GM18502 (cell line): ENCODE measurements around the gene ADGRA3.
"Not testable (repeated sequence)": the region's sequence is repeated elsewhere in the genome, so short reads cannot be mapped to it uniquely, and the experiment has no call there.

Source experiments
- ATAC-seq: cut with Tn5 transposase; IDR thresholded peaks from one replicate; pipeline ENCODE4 v1.9.1; 2021; ENCODE audit warnings: mild to moderate bottlenecking; ENCODE audit not compliant: unreplicated experiment, poor library complexity

The ADGRA3 gene

DNA sequence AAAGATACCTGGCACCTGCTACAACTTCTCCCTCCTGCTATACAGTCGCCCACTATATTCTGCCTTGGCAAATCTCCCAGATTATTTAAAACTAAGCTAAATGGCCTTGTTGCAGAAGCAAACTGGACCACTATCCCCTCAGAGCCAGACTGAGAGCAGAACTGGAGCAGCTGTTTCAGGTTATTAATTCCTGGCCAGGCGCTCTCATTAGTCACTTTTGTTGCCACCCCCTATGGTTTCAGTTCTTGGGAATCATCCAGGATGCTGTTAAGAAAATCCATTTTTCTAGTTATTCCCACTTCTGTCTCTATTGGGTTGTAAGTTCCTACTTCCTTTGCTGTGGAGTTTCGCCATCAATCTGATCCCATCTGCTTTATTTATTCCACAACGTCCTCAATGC is 30.1 kb downstream of the ADGRA3 start:
- no peak for ATAC-seq

DNA sequence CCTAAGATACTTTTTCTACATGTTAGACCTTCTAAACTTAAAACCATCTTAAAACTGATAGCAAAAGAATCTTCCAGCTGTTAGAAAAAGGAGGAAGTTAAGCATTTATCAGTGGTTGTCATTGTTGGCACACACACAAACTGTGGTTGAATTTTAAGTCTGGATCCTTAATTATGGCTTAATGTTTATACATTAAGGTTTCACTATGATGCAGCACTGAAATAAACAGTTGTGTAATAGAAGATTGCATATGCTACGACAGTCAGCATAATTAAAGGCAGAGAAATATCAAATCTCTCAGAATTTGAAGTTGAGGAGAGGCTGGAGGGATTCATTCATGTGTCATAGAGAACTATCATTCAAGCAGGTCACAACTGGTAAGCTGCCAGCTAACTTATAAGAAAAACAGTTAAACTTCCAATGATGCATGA is 32.3 kb downstream of the ADGRA3 start:
- ATAC-seq, result no peak

DNA sequence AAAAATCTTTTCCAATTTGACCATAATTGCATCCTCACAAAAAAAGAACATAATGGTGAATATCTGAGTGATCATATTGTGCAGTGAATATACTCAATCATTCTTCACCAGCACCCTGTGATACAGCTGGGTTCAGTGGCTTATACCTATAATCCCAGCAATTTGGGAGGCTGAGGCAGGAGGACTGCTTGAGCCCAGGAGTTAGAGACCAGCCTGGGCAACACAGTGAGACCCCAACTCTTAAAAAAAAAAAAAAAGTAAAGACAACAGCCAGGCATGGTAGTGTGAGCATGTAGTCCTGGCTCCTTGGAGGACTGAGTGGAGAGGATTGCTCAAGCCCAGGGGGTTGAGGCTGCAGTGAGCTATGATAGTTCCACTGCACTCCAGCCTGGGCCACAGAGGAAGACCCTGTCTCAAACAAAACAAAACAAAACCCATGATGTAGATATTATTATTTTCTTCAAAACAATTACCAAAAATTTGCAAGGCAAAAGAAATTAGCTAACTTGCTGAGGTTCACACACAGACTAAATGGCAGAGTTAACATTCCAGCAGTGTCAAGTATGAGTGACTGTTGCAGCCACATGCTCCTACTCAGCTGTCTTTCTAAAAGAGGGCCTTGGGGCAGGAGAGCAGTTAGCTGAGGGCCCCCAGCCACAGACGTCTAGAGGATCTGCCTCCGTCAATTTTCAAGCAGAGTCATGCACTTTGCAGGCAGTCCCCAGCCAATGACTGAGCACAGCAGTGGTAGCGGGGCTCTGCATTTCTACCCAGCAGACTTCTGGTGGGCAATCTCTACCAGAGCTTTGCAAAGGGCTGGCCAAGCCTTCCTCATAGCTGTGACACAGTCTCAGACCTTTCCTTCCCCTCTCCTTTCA is 33.4 kb downstream of the ADGRA3 start:
- ATAC-seq, result no peak

DNA sequence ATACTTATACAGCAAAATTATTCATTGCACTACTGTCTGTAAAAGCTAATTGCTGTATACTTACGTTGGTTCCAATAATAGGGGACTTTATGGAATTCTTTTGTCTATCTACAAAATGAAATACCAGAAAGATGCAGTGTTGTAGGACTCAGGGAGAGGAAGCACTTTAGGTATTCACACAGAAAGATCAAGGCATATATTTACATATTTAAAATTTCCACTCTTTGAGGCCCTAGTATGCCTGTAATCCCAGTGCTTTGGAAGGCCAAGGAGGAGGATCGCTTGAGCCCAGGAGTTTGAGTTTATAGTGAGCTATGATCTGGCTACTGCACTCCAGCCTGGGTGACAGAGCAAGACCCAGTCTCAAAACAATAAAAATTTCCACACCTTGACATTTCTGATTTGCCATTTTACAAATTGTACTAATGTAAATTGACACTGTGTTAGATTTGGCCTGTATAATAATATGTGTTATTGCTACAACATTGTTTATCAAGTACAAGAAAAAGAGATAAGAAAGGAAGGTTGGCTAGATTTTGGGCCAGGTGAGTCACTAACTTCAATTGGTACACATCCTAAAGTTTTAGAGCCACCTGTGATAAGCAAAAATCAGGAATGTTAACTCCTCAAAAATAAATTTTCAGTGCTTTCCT is 35.1 kb downstream of the ADGRA3 start:
- no peak for ATAC-seq

DNA sequence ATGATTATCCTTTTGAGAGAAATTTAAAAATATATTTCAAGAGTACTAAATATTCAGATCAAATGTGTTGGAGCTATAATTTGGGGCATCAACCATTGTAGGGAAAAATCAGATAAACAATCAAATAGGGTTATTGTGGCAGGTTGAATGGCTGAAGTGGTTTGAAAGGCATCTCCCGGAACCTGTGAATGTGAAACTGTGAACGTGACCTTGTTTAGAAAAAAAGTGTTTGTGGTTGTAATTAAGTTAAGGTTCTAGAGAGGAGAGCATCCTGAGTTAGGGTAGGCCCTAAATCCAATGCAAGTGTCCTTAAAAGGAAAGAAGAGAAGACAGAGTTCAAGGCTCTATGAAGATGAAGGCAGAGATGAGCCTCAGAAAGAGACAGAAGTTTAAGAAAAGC is 37.4 kb downstream of the ADGRA3 start:
- no peak for ATAC-seq

DNA sequence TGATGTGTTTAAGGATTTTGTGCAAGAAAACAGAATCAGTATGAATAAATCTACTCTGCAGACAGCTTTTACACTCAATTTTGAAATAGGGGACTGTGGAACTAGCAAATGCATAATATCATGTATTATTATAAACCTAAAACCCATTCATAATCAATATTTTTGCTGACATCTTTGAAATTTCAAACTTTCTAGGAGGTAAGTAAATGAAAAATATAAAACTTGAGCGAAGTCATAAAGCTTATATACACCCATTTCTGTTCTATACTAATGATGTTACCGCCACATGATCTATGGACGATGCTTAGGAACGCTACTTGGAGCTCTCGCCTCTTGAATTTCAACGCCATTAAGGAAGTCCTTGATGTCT is 38.1 kb downstream of the ADGRA3 start:
- no peak for ATAC-seq

DNA sequence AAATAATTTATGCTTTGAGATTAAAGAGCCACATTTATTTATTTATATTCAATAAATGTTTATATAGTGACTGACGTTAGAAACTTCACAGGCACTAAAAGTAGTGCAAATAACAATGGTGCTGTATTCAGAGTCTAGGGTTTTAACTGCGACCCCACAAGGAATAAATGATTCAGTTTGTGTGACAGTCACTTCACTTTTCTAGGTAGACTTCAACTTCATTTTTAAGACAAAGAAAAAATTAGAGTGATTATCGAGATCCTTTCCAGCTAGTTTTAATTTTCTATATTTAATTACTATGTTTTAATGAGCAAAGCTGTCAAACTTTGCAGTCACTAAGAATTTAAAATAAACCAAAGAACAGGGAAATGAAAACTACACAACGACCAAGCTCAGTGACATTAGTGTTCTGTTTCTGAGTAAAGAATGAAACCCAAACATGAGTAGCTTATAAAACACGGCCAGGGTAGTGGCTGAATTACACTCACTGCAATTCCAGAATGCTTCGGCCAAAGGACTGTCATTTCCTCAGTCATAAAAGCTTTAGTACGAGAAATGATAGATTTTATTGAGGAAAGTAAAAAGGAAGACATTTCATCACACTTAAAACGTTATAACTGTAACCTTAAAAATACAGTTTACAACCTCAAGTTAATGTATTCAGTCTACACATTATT is 38.6 kb downstream of the ADGRA3 start:
- no peak for ATAC-seq

DNA sequence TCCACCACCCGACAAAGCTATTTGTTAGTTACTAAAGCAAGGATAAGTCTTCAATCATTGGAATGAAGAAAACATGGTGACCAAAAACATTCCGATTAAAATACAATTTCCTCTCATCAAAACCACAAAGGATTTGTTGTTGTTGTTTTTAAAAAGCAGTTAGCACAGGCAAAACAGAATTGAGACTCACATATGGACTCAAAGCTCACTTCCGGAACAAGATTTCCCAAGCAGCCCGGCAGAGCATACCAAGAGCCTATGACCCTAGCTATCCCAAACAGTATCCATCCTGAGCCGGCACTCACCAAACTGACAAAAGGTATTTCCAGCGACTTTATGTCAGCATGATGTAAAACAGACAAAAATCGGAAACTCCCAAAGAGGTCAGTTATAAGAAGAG is 39.9 kb downstream of the ADGRA3 start:
- no peak for ATAC-seq

DNA sequence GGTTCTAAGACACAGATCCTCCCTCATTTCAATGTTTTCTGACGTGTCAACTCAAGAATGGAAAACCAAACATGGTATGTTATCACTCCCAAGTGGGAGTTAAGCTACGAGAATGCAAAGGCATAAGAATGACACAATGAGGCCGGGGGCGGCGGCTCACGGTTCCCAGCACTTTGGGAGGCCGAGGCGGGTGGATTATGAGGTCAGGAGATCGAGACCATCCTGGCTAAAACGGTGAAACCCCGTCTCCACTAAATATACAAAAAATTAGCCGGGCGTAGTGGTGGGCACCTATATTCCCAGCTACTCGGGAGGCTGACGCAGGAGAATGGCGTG is 40.6 kb downstream of the ADGRA3 start:
- ATAC-seq, result not testable (repeated sequence)

DNA sequence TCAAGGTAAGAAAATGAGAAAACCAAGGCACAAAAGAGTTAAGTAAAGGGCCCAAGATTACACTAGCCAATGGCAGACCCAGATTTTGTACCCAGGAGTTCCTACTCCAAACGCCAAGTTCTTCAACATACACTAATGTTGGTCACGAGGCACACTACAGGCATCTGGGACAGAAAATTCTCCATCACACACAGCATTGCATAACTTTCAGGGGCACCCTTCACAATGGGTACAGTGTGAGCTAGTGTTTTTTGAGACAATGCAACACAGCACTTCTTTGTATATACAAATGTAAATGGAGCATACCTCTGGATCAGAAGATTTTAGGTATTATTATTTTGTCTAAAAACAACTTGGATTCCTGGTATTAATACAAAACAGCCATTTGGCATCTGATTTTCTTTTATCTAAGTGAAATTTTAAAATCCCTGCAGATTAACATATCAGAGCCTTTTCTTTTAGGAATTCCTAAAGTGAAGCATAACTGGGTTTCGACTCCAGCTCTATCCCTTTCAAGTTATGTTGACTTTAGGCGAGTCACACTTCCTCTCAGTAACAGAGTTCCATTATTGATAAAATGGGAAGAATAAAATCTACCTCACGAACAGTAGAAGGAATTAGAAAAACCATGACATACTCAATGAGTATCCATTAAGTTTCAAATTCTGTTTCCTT is 41.1 kb downstream of the ADGRA3 start:
- ATAC-seq, result no peak

DNA sequence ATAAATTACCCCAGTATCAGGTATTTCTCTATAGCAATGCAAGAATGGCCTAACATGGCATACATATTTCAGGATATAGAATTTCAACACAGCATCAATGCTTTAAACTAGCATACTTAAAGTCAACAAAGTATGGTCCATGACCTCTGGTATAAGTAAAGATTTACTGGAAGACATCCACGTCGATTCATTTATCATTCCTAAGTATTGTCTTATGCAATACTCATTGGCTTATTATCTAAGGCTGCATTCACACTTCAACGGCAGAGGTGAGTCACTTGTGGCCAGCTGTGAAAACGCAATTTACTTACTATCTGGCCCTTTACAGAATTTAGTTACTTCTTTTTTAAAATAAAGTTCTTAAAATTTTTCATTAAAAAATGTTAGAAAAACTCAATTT is 42.6 kb downstream of the ADGRA3 start:
- no peak for ATAC-seq

DNA sequence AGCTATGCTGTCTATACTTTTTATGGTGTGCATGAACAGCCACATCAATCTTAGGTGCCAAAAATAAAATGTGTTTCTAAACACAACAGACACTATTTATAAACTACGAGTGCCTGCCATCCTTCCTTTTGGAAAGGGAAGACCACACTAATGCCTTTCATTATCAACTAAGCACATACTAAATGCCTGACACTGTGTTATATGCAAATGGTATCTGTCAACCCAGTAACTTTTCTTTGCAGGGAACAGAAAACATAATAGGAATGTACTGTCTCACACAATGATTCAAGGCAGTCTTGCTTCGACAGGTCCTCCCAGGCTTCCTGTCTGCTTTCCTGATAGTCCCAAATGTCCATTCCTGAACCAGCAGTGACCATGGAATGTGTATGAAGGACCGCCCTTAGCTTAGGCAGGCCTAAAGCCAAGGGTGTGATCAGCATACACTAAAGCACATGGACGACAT is 43.8 kb downstream of the ADGRA3 start:
- no peak for ATAC-seq

DNA sequence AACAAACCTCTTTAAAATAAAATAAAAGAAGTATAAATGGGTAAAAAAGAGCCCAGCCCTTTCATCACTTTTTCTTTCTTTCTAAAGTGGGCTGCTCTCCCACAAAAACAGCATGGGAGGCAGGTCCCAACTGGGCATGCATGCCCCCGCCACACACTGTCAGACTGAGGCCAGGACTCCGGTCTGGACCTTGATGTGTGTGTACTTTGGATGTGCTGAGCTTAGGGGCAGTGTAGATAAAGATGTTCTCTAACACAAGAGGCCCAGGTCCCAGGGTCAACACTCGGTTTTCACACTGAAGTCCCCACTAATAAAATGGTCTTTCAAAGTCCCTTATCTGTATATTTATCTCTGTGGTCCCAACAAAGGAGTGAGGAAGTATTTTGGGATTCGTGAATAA is 44.4 kb downstream of the ADGRA3 start:
- ATAC-seq, result no peak

DNA sequence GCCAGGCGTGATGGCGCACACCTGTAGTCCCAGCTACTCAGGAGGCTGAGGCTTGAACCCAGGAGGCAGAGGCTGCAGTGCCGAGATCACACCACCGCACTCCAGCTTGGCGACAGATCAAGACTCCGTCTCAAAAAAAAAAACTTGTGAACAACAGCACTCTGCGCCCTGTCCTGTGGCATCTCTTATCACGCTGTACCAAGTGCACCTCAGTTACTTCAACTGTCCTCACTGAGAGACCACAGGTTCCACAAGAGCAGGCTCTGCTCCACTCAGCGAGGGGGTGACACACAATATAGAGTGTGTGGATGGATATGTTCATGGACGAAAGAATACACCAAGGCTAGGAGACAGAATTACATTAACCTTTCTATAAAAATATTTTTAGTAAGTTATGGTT is 49.3 kb downstream of the ADGRA3 start:
- ATAC-seq, result no peak

DNA sequence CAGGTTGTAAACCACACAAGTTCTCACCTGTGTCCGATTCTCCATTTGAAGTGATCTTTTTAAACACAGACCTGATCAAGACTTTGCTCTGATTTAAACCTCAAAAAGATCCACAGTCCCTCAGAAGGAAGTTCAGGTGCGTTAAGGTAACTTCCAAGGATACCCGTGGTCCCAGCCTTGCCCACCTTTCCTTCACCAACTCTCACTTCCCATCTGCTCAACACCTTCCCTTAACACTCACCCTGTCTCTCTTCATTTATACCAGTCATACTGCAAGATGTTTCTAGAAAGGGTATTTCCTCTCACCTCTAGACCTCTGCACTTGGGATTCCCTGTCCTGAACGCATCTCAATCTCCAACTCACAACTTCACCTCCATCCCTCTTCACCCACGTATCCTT is 49.9 kb downstream of the ADGRA3 start:
- ATAC-seq, result no peak

DNA sequence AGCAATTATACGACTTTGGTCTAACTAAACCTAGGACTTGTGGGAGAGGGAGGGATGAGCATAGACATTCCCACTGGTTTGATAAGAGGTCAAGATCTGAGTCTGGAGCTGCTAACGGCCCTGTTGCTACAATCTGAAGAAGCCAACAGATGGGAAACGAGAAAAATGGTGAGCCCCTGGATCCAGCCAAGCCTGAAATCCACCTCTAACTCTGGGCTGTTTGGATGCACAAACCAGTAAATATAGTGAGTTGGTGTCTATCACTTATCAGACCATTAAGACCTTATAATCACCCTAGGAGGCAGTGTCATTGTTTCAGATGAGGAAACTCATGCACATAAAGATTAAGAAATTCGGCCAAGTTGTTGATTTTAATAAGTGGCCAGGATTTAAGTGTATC is 50.5 kb downstream of the ADGRA3 start:
- ATAC-seq, result no peak

DNA sequence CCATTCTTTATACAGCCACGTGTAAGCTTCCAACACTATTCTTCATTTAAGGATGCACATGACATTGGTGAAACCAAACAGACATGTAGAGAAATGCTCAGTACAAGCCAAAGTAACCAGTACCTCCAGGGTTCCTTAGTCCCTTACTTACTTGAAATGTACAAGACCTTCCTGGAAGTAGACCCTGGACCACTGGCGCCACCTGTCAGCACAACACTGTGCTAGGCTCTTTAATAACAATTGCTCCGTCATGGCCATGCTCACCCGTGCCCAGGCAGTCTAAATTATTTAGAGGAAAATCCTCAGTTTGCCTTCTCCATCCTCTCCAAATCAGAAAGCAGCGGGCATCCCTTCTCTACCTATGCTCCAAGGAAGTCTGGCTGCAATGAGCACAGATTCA is 52.7 kb downstream of the ADGRA3 start:
- no peak for ATAC-seq

DNA sequence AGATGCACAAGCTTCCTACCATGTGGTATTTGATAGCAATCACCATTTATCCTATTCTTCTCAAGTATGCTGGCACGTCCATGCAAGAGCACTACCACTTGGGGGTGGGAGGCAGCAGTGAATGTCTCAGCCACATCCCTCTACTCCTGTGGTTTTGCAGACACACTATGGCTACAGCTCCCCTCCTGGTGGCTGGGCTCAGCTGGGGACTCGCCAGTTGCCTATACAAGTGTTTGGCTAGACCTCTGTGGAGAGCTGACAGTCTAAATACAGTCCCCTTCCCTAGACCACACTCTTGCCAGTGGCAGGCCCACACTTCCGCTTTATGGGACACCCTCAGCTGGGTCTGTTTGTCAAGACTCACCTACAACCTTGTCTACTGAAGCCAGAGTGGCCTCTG is 53.2 kb downstream of the ADGRA3 start:
- no peak for ATAC-seq

DNA sequence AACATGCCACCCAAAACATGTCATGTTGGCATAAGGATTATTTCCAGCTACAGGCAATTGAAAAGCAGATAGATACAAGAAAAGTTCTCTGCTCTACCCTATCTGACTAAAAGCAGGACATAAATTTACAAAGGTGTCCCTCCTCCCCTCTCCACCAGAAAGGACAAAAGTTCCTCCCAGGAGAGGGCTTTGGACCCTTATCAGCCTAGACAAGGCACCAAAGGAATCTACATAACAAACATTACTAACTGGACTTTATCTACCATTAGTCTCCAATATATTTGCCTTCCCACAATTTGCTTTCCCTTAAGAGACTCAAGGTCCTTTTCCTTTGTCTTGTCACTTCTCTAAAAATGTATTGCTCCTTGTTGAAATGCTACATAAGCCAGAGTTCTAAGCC is 55.6 kb downstream of the ADGRA3 start:
- no peak for ATAC-seq

DNA sequence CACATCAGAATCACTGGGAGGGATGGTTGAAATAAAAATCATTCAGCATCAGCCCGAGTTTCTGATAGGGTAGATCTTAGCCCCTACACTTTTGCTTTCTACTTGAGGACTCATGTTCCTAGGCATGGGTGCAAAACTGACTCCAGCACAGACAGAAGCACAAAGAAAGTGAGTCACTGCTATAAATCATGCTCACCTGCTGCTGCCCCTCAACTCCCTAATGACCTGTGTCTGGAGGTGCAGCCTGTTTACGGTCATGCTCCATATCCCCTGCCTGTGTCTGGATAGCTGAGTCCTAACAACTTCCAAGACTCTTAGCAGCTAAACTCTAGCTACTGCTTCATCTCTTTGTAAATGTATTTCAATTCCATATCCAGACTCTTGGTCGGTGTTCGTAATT is 57.8 kb downstream of the ADGRA3 start:
- no peak for ATAC-seq

DNA sequence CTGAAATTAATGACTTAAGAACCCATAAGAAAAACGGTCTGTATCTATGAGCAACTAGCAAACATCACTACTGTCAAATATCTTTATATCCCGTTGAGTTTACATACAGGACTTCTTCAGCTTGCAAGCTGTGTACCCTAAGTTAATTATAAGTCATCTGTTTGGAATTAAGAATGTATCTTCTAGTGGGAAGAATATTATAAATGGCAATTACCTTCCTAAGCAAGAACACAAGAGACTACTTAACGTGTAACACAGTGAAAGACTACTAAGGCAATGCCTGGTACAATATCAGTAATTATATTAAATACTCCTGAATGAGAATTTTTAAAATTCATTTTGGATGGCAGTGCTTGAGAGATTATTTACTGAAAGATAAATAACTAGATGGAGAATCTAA is 58.5 kb downstream of the ADGRA3 start:
- no peak for ATAC-seq
